Muscle of leg (tissue), 11 donors: ENCODE data around the gene DCLK2. TPM values are rescaled to one million over a fixed set of nuclear protein-coding genes. Genes with fewer than 3 reads are reported as not detected.

ENCODE experiments used
- DNase-seq: peaks from one replicate; pipeline ENCODE4 v3.0.0; 2013
- H3K27ac ChIP-seq: one replicate; pipeline ENCODE4 v1.5.1; 2013; ENCODE audit warnings: mild to moderate bottlenecking, low read length, control low read depth
- H3K27me3 ChIP-seq: one replicate; pipeline ENCODE4 v1.6.1; 2013; ENCODE audit warnings: low read length; ENCODE audit not compliant: control insufficient read depth, insufficient read depth
- H3K36me3 ChIP-seq: one replicate; pipeline ENCODE4 v1.6.1; 2013; ENCODE audit warnings: low read length; ENCODE audit not compliant: control insufficient read depth, insufficient read depth
- H3K4me1 ChIP-seq: one replicate; pipeline ENCODE4 v1.6.1; 2013; ENCODE audit warnings: low read length; ENCODE audit not compliant: control insufficient read depth, insufficient read depth
- H3K4me3 ChIP-seq: one replicate; pipeline ENCODE4 v1.5.1; 2013; ENCODE audit warnings: low read length, control low read depth
- H3K9me3 ChIP-seq: replicated peaks from 2 replicates; pipeline ENCODE4 v1.6.1; 2013; ENCODE audit warnings: low read depth, low read length; ENCODE audit not compliant: control insufficient read depth
- WGBS: methylation state at CpG from one replicate; pipeline ENCODE4 v1.1.5; 2013; ENCODE audit warnings: missing lambda C conversion rate; ENCODE audit not compliant: insufficient coverage; 5-methylcytosine and 5-hydroxymethylcytosine counted together
- polyA plus RNA-seq, 8 donors: library from polyadenylated mRNA; unstranded; fragments of 120-200 nt; gene quantifications; one replicate each; pipeline versions ENCODE4 v1.2.1 to v1.2.3, GENCODE V29; 2013; ENCODE audit warnings: inconsistent platforms in 1 of 8, low replicate concordance in 1 of 8; ENCODE audit not compliant: insufficient read length in 8 of 8, insufficient read depth in 1 of 8
- total RNA-seq: library from RNA; stranded (reverse); fragments of 120-200 nt; gene quantifications from one replicate; pipeline ENCODE4 v1.2.4, GENCODE V29; 2013

The DCLK2 gene
- total and polyA plus RNA-seq, 9 donors: 4.5 to 10.0 (median 7.8) TPM

GRCh38 chr4:150231107-150231770 is 153.0 kb downstream of the DCLK2 start:
- Histone ChIP-seq H3K4me1 (peaks cover 5% of the 10 kb centered on the region), H3K4me3 (no peak overlapping the region), H3K36me3 (peaks cover 14% of the 10 kb centered on the region), H3K9me3 (no peaks in the 10 kb centered on the region), H3K27ac (no peak overlapping the region), H3K27me3 (no peaks in the 10 kb centered on the region)
- no CpG with 5 or more reads among the region's 4 CpGs for WGBS
- DNase-seq: no peak

GRCh38 chr4:150232029-150232428 is 153.8 kb downstream of the DCLK2 start:
- Histone ChIP-seq H3K9me3 (no peaks in the 10 kb centered on the region), H3K27ac (no peak overlapping the region), H3K27me3 (no peaks in the 10 kb centered on the region), H3K4me1 (peaks cover 5% of the 10 kb centered on the region), H3K4me3 (no peak overlapping the region), H3K36me3 (peaks cover 14% of the 10 kb centered on the region)
- WGBS: no CpG with 5 or more reads among the region's 6 CpGs
- no peak for DNase-seq

- WGBS: no CpG with 5 or more reads among the region's 5 CpGs
- DNase-seq: no peak
- Histone ChIP-seq H3K36me3 (peaks cover 14% of the 10 kb centered on the region), H3K9me3 (no peaks in the 10 kb centered on the region), H3K4me3 (no peak overlapping the region), H3K4me1 (peaks cover 4% of the 10 kb centered on the region), H3K27ac (no peak overlapping the region), H3K27me3 (no peaks in the 10 kb centered on the region)
Measured at GRCh38 chr4:150234246-150234645, 156.0 kb downstream of the DCLK2 start.

- DNase-seq: no peak
- no peaks in the 10 kb centered on the region for H3K27me3 ChIP-seq
- no peak overlapping the region for H3K27ac ChIP-seq
- no peaks in the 10 kb centered on the region for H3K9me3 ChIP-seq
- peaks cover 3% of the 10 kb centered on the region for H3K4me1 ChIP-seq
- H3K4me3 ChIP-seq: no peak overlapping the region
- peaks cover 14% of the 10 kb centered on the region for H3K36me3 ChIP-seq
- no CpG with 5 or more reads among the region's 5 CpGs for WGBS
Measured at GRCh38 chr4:150235317-150235716, 157.1 kb downstream of the DCLK2 start.

- no peaks in the 10 kb centered on the region for H3K9me3 ChIP-seq
- WGBS: 44% methylated on average over 3 of the region's 6 CpGs
- no peak overlapping the region for H3K27ac ChIP-seq
- H3K36me3 ChIP-seq: peaks cover 14% of the 10 kb centered on the region
- H3K4me1 ChIP-seq: no peaks in the 10 kb centered on the region
- no peak for DNase-seq
- no peaks in the 10 kb centered on the region for H3K27me3 ChIP-seq
- H3K4me3 ChIP-seq: no peak overlapping the region
Measured at GRCh38 chr4:150235808-150236271, 157.6 kb downstream of the DCLK2 start.

GRCh38 chr4:150236626-150237025 is 158.4 kb downstream of the DCLK2 start:
- no peak for DNase-seq

GRCh38 chr4:150237110-150237872 is 159.0 kb downstream of the DCLK2 start:
- Histone ChIP-seq H3K4me1 (no peaks in the 10 kb centered on the region), H3K27me3 (no peaks in the 10 kb centered on the region), H3K36me3 (peaks cover 13% of the 10 kb centered on the region), H3K27ac (no peak overlapping the region), H3K9me3 (no peaks in the 10 kb centered on the region), H3K4me3 (no peak overlapping the region)
- DNase-seq: peak; percentile 49
- no CpG with 5 or more reads among the region's 6 CpGs for WGBS

More at GRCh38 chr4:150236626-150237025, 158.4 kb downstream of the DCLK2 start:
- H3K36me3 ChIP-seq: peaks cover 14% of the 10 kb centered on the region
- no peak overlapping the region for H3K27ac ChIP-seq
- no peak overlapping the region for H3K4me3 ChIP-seq
- no peaks in the 10 kb centered on the region for H3K27me3 ChIP-seq
- H3K9me3 ChIP-seq: no peaks in the 10 kb centered on the region
- H3K4me1 ChIP-seq: no peaks in the 10 kb centered on the region

GRCh38 chr4:150238591-150238990 is 160.3 kb downstream of the DCLK2 start:
- Histone ChIP-seq H3K4me3 (no peak overlapping the region), H3K36me3 (peaks cover 8% of the 10 kb centered on the region), H3K27ac (no peak overlapping the region), H3K9me3 (no peaks in the 10 kb centered on the region), H3K27me3 (no peaks in the 10 kb centered on the region), H3K4me1 (no peaks in the 10 kb centered on the region)
- no peak for DNase-seq
- WGBS: 100% methylated on average over 1 of the region's 1 CpG

- DNase-seq: no peak
- H3K27ac ChIP-seq: no peak overlapping the region
- no peak overlapping the region for H3K4me3 ChIP-seq
- peaks cover under 1% of the 10 kb centered on the region for H3K36me3 ChIP-seq
- no peaks in the 10 kb centered on the region for H3K9me3 ChIP-seq
- H3K27me3 ChIP-seq: no peaks in the 10 kb centered on the region
- H3K4me1 ChIP-seq: no peaks in the 10 kb centered on the region
Measured at GRCh38 chr4:150240011-150240410, 161.8 kb downstream of the DCLK2 start.

GRCh38 chr4:150242820-150243458 is 164.7 kb downstream of the DCLK2 start:
- no peak overlapping the region for H3K4me3 ChIP-seq
- WGBS: 64% methylated on average over 1 of the region's 6 CpGs
- no peaks in the 10 kb centered on the region for H3K4me1 ChIP-seq
- no peaks in the 10 kb centered on the region for H3K36me3 ChIP-seq
- H3K9me3 ChIP-seq: no peaks in the 10 kb centered on the region
- H3K27me3 ChIP-seq: no peaks in the 10 kb centered on the region
- no peak overlapping the region for H3K27ac ChIP-seq
- DNase-seq: peak; percentile 53
